ENCODE results near the gene GLI2.

The GLI2 gene

DNA sequence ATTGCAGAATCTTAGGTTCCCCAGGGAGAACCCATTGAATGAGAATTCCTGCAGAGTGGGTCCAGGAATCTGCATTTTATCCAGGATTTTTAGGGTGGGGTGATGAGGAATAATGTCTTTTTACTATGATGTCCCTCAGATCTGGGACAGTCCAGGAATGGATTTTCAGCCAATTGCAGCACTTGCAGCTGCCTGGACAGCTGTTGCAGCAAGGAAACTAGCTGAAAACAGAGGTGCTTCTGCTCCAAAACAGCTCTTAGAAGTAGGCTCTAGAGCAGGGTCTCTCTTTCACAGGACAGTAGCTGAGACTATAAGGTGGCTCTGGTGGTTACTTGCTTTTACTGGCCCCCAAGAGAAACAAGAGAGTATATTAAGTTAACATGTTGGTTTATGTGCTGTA, 9.1 kb downstream of the GLI2 start:
- DNase-seq = no peak
- no peak overlapping the region for H3K4me3 ChIP-seq (ENCODE audit: insufficient read depth, low read depth, low read length, poor library complexity, severe bottlenecking)
- H3K36me3 ChIP-seq (ENCODE audit: control insufficient read depth, insufficient read depth, low read length) = no peaks in the 10 kb centered on the region
- no peak overlapping the region for H3K27ac ChIP-seq (ENCODE audit: insufficient read depth, low read length, poor library complexity, severe bottlenecking)
- H3K4me1 ChIP-seq (ENCODE audit: control insufficient read depth, insufficient read depth, low read length, poor library complexity, severe bottlenecking) = no peaks in the 10 kb centered on the region
- peaks cover 5% of the 10 kb centered on the region for H3K27me3 ChIP-seq (replicated peaks; ENCODE audit: control insufficient read depth, insufficient read depth, low read length, poor library complexity, severe bottlenecking)
- H3K9me3 ChIP-seq (ENCODE audit: control insufficient read depth, low read length) = no peaks in the 10 kb centered on the region

DNA sequence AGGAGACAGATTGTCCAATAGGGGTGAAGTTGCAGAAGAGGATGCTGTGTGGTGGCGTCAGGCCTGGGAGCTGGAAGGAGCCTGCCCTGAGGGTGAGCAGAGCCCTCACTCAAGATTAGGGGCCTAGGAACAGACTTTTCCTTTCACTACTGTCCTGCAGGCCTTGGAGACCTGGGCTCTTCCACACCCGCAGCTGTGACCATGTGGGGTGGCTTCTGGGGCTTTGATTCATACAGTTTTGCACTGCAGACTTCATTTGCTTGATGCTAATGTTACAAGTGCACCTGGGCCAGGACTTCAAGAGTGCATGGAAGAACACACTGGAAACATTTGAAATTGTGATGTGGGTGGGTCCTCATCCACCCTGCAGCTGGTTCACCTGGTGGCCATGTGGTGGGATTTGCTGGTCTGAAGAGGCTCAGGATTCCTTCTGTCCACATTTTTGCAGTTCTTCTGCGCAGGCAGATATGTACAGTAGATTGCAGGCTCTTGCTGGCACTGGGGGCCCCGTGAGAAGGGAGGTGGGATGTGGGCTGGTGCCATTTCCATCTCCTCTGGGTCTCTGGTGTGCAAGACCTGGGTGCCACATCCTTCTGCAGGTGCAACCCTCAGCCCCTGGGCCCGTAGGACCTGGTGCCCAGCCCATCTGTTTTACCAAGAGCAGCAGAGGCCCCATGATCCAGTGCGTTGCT, 9.9 kb downstream of the GLI2 start:
- H3K27me3 ChIP-seq (replicated peaks; ENCODE audit: control insufficient read depth, insufficient read depth, low read length, poor library complexity, severe bottlenecking) = peaks cover 2% of the 10 kb centered on the region
- DNase-seq = no peak
- H3K36me3 ChIP-seq (ENCODE audit: control insufficient read depth, insufficient read depth, low read length) = no peaks in the 10 kb centered on the region
- no peaks in the 10 kb centered on the region for H3K4me1 ChIP-seq (ENCODE audit: control insufficient read depth, insufficient read depth, low read length, poor library complexity, severe bottlenecking)
- no peak overlapping the region for H3K4me3 ChIP-seq (ENCODE audit: insufficient read depth, low read depth, low read length, poor library complexity, severe bottlenecking)
- no peak overlapping the region for H3K27ac ChIP-seq (ENCODE audit: insufficient read depth, low read length, poor library complexity, severe bottlenecking)
- no peaks in the 10 kb centered on the region for H3K9me3 ChIP-seq (ENCODE audit: control insufficient read depth, low read length)

DNA sequence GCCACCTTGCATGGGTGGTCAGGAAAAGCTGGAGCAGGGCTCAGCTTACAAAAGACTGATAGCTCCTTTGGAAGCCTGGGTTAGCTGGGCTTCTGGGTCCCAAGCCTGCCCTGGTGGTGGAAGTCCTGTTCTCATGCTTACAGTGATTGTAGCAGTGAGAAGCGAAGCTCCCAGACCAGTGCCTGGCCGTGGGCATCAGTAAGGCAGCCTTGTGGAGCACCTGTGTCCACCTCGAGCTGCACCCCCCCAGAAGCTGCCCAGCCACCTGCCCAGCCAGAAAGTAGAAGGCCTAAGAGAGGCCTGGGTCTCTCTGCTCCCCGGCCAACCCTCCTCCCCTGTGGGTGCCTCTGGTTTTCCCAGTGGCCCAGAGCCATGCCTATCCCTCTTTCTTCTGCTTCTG, 10.5 kb downstream of the GLI2 start:
- Histone ChIP-seq H3K36me3 (ENCODE audit: control insufficient read depth, insufficient read depth, low read length) (no peaks in the 10 kb centered on the region), H3K9me3 (ENCODE audit: control insufficient read depth, low read length) (no peaks in the 10 kb centered on the region), H3K27me3 (replicated peaks; ENCODE audit: control insufficient read depth, insufficient read depth, low read length, poor library complexity, severe bottlenecking) (no peaks in the 10 kb centered on the region), H3K4me1 (ENCODE audit: control insufficient read depth, insufficient read depth, low read length, poor library complexity, severe bottlenecking) (no peaks in the 10 kb centered on the region), H3K27ac (ENCODE audit: insufficient read depth, low read length, poor library complexity, severe bottlenecking) (no peak overlapping the region), H3K4me3 (ENCODE audit: insufficient read depth, low read depth, low read length, poor library complexity, severe bottlenecking) (no peak overlapping the region)
- DNase-seq = no peak

DNA sequence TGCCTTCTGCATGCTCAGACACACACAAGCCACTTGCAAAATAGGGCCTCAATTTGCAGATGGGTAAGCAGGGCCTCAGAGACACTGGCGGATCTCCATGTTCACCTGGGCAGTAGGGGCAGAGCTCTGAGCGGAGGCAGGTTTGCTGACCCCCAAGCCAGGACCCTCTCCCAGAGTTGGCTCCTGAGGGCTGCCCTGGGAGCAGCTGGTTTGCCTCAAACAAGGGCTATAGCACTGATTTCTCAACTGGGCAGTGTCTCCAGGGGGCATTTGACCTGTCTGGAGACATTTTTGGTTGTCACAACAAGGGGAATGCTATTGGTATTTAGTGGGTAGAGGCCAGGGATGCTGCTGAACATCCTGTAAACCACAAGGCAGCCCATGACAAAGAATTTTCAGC, 11.6 kb downstream of the GLI2 start:
- Histone ChIP-seq H3K36me3 (ENCODE audit: control insufficient read depth, insufficient read depth, low read length) (no peaks in the 10 kb centered on the region), H3K4me3 (ENCODE audit: insufficient read depth, low read depth, low read length, poor library complexity, severe bottlenecking) (no peak overlapping the region), H3K27ac (ENCODE audit: insufficient read depth, low read length, poor library complexity, severe bottlenecking) (no peak overlapping the region), H3K27me3 (replicated peaks; ENCODE audit: control insufficient read depth, insufficient read depth, low read length, poor library complexity, severe bottlenecking) (no peaks in the 10 kb centered on the region), H3K9me3 (ENCODE audit: control insufficient read depth, low read length) (no peaks in the 10 kb centered on the region), H3K4me1 (ENCODE audit: control insufficient read depth, insufficient read depth, low read length, poor library complexity, severe bottlenecking) (no peaks in the 10 kb centered on the region)
- no peak for DNase-seq

DNA sequence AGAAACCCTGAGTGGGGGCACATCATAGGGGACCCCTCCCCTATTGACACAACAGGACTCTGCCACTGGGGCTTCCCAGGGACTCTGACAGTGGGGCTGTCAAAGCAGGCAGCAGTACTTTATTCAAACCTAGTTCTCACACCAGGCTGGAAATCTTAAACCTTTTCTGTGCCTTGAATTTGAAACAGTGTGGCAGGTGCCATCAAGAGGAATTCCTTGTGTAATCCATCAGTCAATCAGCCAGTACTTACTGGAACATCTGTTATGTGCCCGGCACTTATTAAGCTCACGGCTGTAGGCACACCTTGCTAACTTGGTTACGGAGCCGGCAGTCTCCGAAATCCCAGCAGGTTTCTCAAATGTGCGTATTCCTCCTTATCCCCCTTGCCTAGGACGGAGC, 12.0 kb downstream of the GLI2 start:
- Histone ChIP-seq H3K9me3 (ENCODE audit: control insufficient read depth, low read length) (no peaks in the 10 kb centered on the region), H3K36me3 (ENCODE audit: control insufficient read depth, insufficient read depth, low read length) (no peaks in the 10 kb centered on the region), H3K27me3 (replicated peaks; ENCODE audit: control insufficient read depth, insufficient read depth, low read length, poor library complexity, severe bottlenecking) (no peaks in the 10 kb centered on the region), H3K27ac (ENCODE audit: insufficient read depth, low read length, poor library complexity, severe bottlenecking) (no peak overlapping the region), H3K4me1 (ENCODE audit: control insufficient read depth, insufficient read depth, low read length, poor library complexity, severe bottlenecking) (no peaks in the 10 kb centered on the region), H3K4me3 (ENCODE audit: insufficient read depth, low read depth, low read length, poor library complexity, severe bottlenecking) (no peak overlapping the region)
- no peak for DNase-seq

DNA sequence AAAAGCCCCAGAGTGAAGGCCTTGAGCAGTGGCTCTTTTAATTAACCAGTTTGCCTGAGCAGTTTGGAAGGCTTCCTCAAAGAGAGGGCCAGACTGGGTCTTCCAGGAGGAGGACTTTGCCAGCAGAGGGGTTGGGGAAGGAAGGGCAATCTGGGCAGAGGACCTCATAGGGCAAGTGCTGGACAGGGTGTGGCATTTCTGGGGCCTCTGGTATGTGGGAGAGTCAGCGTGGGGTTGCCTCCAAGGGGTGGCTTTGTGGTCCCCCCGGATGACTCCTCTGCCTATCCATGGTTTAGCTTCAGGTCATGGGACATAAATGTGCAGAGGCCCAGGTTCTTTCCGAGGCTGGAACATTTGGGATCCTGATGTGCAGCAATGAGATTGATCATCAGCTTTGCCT, 12.6 kb downstream of the GLI2 start:
- DNase-seq = no peak
- H3K27me3 ChIP-seq (replicated peaks; ENCODE audit: control insufficient read depth, insufficient read depth, low read length, poor library complexity, severe bottlenecking) = no peaks in the 10 kb centered on the region
- H3K9me3 ChIP-seq (ENCODE audit: control insufficient read depth, low read length) = no peaks in the 10 kb centered on the region
- H3K27ac ChIP-seq (ENCODE audit: insufficient read depth, low read length, poor library complexity, severe bottlenecking) = no peak overlapping the region
- H3K4me3 ChIP-seq (ENCODE audit: insufficient read depth, low read depth, low read length, poor library complexity, severe bottlenecking) = no peak overlapping the region
- no peaks in the 10 kb centered on the region for H3K4me1 ChIP-seq (ENCODE audit: control insufficient read depth, insufficient read depth, low read length, poor library complexity, severe bottlenecking)
- H3K36me3 ChIP-seq (ENCODE audit: control insufficient read depth, insufficient read depth, low read length) = no peaks in the 10 kb centered on the region

DNA sequence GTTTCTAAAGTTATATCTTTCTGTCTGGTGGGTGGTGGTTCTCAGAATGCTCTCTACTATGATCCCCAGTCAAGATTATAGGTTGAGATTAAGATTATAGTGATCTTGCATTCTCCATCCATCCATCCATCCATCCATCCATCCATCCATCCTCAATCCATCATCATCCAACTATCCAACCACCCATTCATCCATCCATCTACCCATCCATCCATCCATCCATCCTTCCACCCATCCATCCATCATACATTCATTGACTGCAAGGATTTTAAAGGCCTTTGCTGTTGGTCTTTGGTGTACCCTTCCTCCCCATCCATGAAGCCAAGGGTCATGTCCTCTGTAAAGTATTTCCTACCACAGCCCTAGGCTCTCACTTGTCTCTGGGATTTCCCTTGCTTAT, 13.1 kb downstream of the GLI2 start:
- Histone ChIP-seq H3K27ac (ENCODE audit: insufficient read depth, low read length, poor library complexity, severe bottlenecking) (no peak overlapping the region), H3K4me1 (ENCODE audit: control insufficient read depth, insufficient read depth, low read length, poor library complexity, severe bottlenecking) (no peaks in the 10 kb centered on the region), H3K36me3 (ENCODE audit: control insufficient read depth, insufficient read depth, low read length) (no peaks in the 10 kb centered on the region), H3K9me3 (ENCODE audit: control insufficient read depth, low read length) (no peaks in the 10 kb centered on the region), H3K27me3 (replicated peaks; ENCODE audit: control insufficient read depth, insufficient read depth, low read length, poor library complexity, severe bottlenecking) (no peaks in the 10 kb centered on the region), H3K4me3 (ENCODE audit: insufficient read depth, low read depth, low read length, poor library complexity, severe bottlenecking) (no peak overlapping the region)
- no peak for DNase-seq

DNA sequence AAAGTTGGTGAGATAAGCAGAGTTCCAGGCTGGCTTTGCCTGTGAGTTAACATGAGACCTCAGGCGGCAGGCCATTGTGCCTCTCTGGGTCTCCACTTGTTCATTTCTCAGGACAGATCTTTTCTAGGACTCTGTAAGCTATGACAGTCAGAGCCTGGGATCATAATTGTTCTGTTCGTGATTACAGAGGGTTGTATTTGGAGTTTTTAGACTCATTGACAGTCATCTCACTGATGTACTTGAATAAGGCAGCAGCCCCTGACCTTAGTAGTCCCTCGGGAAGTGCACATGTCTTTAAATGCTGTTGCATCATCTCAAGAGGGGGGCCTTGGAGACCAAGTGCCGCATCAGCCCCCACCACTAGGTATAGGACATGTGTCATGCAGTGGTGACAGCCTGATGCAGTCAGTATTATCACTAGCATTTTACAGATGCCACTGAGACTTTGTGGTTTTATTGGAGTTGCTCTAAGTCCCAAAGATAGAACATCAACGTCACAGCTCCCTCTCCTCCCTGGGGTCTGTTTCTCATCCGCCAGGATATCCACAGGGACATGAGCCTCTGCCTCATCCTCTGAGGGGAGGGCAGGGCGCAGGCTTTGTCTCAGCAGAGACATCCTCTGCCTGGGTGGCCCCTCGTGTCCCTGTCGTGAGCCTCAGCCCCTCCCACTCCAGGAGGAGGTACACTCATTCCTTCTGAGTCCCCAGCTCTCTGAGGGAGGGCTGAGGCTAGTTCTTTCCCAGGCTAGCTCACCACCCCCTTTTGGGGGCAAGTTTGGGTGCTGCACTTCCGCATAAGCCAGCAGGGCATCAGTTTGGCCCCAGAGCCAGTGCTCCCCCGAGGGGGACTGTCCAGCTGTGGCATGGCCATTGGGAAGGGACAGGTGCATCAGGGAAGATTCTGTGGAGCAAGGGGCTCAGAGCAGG, 14.1 kb downstream of the GLI2 start:
- DNase-seq = no peak
- H3K36me3 ChIP-seq (ENCODE audit: control insufficient read depth, insufficient read depth, low read length) = no peaks in the 10 kb centered on the region
- H3K27ac ChIP-seq (ENCODE audit: insufficient read depth, low read length, poor library complexity, severe bottlenecking) = no peak overlapping the region
- H3K4me3 ChIP-seq (ENCODE audit: insufficient read depth, low read depth, low read length, poor library complexity, severe bottlenecking) = no peak overlapping the region
- no peaks in the 10 kb centered on the region for H3K9me3 ChIP-seq (ENCODE audit: control insufficient read depth, low read length)
- no peaks in the 10 kb centered on the region for H3K4me1 ChIP-seq (ENCODE audit: control insufficient read depth, insufficient read depth, low read length, poor library complexity, severe bottlenecking)
- no peaks in the 10 kb centered on the region for H3K27me3 ChIP-seq (replicated peaks; ENCODE audit: control insufficient read depth, insufficient read depth, low read length, poor library complexity, severe bottlenecking)

DNA sequence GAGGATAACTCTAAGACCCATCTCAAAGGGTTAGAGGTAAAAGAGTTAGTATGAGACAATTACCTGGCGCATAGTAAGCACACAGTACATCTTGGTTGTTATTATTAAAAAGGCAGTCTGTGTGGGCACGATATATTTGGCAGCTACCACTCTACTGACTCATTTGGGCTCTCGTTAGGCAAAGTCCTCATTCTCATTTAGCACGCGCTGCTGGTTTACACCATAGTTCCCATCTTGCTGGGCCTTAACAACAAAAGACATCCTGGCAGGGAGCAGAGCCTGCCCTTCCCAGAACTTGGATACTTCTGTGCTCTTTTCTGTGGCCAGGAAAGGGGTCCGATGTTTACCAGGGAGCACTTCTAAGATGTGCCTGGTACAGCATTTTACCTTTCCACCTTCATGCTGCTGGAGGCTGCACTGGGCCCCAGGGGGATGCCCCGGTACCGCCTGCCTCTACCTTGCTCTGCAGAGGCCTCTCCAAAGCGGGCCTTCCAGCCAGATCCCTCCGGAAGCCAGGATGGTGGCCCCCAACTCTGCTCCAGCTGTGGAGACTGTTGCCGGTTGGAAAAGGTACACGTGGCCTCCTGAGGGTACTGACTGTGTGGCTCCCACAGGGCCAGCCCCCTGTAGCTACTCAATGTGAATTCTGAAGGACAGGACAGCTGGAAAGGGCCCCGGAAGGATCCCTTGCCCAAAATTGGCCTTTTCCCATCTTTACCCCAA, 15.0 kb downstream of the GLI2 start:
- Histone ChIP-seq H3K4me3 (ENCODE audit: insufficient read depth, low read depth, low read length, poor library complexity, severe bottlenecking) (no peak overlapping the region), H3K36me3 (ENCODE audit: control insufficient read depth, insufficient read depth, low read length) (no peaks in the 10 kb centered on the region), H3K4me1 (ENCODE audit: control insufficient read depth, insufficient read depth, low read length, poor library complexity, severe bottlenecking) (no peaks in the 10 kb centered on the region), H3K27ac (ENCODE audit: insufficient read depth, low read length, poor library complexity, severe bottlenecking) (no peak overlapping the region), H3K9me3 (ENCODE audit: control insufficient read depth, low read length) (no peaks in the 10 kb centered on the region), H3K27me3 (replicated peaks; ENCODE audit: control insufficient read depth, insufficient read depth, low read length, poor library complexity, severe bottlenecking) (no peaks in the 10 kb centered on the region)
- no peak for DNase-seq

DNA sequence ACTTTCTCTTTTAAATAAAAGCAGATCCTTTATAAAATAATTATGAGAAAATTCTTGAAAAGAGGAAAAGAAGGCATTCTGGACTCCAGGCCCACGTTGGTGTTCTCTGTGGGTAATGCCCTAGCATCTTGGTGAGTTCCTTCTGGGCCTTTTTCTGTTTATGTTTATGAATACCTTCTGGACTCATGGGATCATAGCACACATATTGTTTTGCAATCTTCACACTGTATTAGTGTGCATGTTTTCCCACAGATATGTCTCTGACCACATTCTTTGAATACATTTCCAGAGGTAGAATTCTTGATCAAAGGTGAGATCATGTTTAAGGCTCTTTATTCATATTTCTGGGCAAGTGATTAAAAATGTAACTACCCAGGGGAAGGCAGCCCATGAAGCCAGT, 15.9 kb downstream of the GLI2 start:
- H3K27me3 ChIP-seq (replicated peaks; ENCODE audit: control insufficient read depth, insufficient read depth, low read length, poor library complexity, severe bottlenecking) = no peaks in the 10 kb centered on the region
- no peaks in the 10 kb centered on the region for H3K36me3 ChIP-seq (ENCODE audit: control insufficient read depth, insufficient read depth, low read length)
- no peak overlapping the region for H3K27ac ChIP-seq (ENCODE audit: insufficient read depth, low read length, poor library complexity, severe bottlenecking)
- no peak overlapping the region for H3K4me3 ChIP-seq (ENCODE audit: insufficient read depth, low read depth, low read length, poor library complexity, severe bottlenecking)
- H3K4me1 ChIP-seq (ENCODE audit: control insufficient read depth, insufficient read depth, low read length, poor library complexity, severe bottlenecking) = no peaks in the 10 kb centered on the region
- no peaks in the 10 kb centered on the region for H3K9me3 ChIP-seq (ENCODE audit: control insufficient read depth, low read length)
- no peak for DNase-seq
